Smooth muscle cell (in vitro differentiated cells): ENCODE results near the gene PRSS35. TPM values are rescaled to one million over a fixed set of nuclear protein-coding genes. Genes with fewer than 3 reads are reported as not detected.

ENCODE experiments used
- DNase-seq: peaks from one replicate; lab custom pipeline; 2025; ENCODE audit not compliant: unreplicated experiment; lab: John Stamatoyannopoulos, UW
- H2AFZ ChIP-seq: fragments of 200-600 bp; sonication (generic); 2 replicates; pipeline ENCODE4 v1.6.0; 2016; ENCODE audit warnings: antibody characterized with exemption, low read depth, mild to moderate bottlenecking
- H3F3A ChIP-seq: fragments of 200-600 bp; sonication (generic); 2 replicates; pipeline ENCODE4 v1.6.0; 2017; ENCODE audit warnings: antibody characterized with exemption, low read depth
- H3K27ac ChIP-seq: fragments of 200-600 bp; sonication (generic); 2 replicates; pipeline ENCODE4 v1.5.1; 2016; ENCODE audit warnings: low read depth, mild to moderate bottlenecking
- H3K27me3 ChIP-seq: fragments of 200-600 bp; sonication (generic); 2 replicates; pipeline ENCODE4 v1.6.1; 2016; ENCODE audit warnings: low read depth, mild to moderate bottlenecking
- H3K36me3 ChIP-seq: fragments of 200-600 bp; sonication (generic); 2 replicates; pipeline ENCODE4 v1.5.1; 2016; ENCODE audit warnings: low read depth
- H3K4me1 ChIP-seq: fragments of 200-600 bp; sonication (generic); 2 replicates; pipeline ENCODE4 v1.5.1; 2016; ENCODE audit warnings: low read depth
- H3K4me2 ChIP-seq: fragments of 200-600 bp; sonication (generic); 2 replicates; pipeline ENCODE4 v1.6.0; 2016; ENCODE audit warnings: mild to moderate bottlenecking
- H3K4me3 ChIP-seq: fragments of 200-600 bp; sonication (generic); 2 replicates; pipeline ENCODE4 v1.5.1; 2016; ENCODE audit warnings: mild to moderate bottlenecking
- H3K79me2 ChIP-seq: fragments of 200-600 bp; sonication (generic); 2 replicates; pipeline ENCODE4 v1.6.0; 2016; ENCODE audit warnings: low read depth, mild to moderate bottlenecking
- H3K9ac ChIP-seq: fragments of 200-600 bp; sonication (generic); 2 replicates; pipeline ENCODE4 v1.6.0; 2016; ENCODE audit warnings: low read depth
- H3K9me3 ChIP-seq: fragments of 200-600 bp; sonication (generic); replicated peaks from 2 replicates; pipeline ENCODE4 v1.5.1; 2016; ENCODE audit warnings: low read depth
- H4K20me1 ChIP-seq: fragments of 200-600 bp; sonication (generic); 2 replicates; pipeline ENCODE4 v1.6.0; 2016; ENCODE audit warnings: low read depth
- WGBS: methylation state at CpG from one replicate; pipeline ENCODE4 v1.1.7; 2016; ENCODE audit warnings: low lambda C conversion rate; 5-methylcytosine and 5-hydroxymethylcytosine counted together
- polyA plus RNA-seq: library from polyadenylated mRNA; unstranded; fragments of >200 nt; fragmentation: Nextera tagmentation; extraction: Ambion mirVana; gene quantifications from 2 replicates; pipeline ENCODE4 v1.2.1, GENCODE V29; 2016
- total RNA-seq: library from RNA; depleted of rRNA; stranded (reverse); fragments of >200 nt; gene quantifications from 2 replicates; pipeline ENCODE4 v1.2.3, GENCODE V29; 2014
- TF ChIP-seq, protein P1 (sequence below): fragments of 200-600 bp; sonication (generic); IDR thresholded peaks from 2 replicates; pipeline ENCODE4 v1.5.1; 2017; ENCODE audit warnings: borderline replicate concordance, mild to moderate bottlenecking, antibody characterized with exemption; ENCODE audit not compliant: insufficient read depth, poor library complexity, severe bottlenecking

PRSS35 gene
- total and polyA plus RNA-seq, 2 experiments from 2014 or later = 52.9 to 61.7 TPM

DNA sequence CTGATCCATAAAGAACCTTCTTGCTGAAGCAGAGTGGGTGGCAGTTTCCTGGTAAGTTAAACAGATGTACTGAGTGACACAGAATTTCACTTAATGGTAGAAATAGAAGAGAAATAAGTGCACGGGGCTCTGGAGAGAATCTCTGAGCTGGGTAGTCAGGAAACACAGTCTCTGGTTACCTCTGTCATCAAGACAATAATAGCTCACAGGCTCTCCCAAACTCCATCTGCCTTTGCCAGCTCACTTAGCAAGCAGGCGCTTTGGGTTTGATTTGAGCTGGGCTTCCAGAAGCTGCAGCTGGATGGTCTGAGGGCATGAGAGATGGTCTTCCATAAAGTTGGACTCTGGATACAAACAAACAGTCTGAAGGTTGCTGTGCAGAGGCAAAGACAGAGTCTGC lies 39.6 kb upstream of the PRSS35 start:
- H3K4me2 ChIP-seq = no peak overlapping the region
- no peaks in the 10 kb centered on the region for H3K4me1 ChIP-seq
- no peaks in the 10 kb centered on the region for H3K36me3 ChIP-seq
- no peak overlapping the region for H2AFZ ChIP-seq
- H3K27me3 ChIP-seq = no peaks in the 10 kb centered on the region
- no peak overlapping the region for H3K9ac ChIP-seq
- DNase-seq = no peak
- no peaks in the 10 kb centered on the region for H3K9me3 ChIP-seq
- no peaks in the 10 kb centered on the region for H3K79me2 ChIP-seq
- WGBS = 78% methylated on average over 2 of the region's 2 CpGs
- TF ChIP-seq, protein P1, sequence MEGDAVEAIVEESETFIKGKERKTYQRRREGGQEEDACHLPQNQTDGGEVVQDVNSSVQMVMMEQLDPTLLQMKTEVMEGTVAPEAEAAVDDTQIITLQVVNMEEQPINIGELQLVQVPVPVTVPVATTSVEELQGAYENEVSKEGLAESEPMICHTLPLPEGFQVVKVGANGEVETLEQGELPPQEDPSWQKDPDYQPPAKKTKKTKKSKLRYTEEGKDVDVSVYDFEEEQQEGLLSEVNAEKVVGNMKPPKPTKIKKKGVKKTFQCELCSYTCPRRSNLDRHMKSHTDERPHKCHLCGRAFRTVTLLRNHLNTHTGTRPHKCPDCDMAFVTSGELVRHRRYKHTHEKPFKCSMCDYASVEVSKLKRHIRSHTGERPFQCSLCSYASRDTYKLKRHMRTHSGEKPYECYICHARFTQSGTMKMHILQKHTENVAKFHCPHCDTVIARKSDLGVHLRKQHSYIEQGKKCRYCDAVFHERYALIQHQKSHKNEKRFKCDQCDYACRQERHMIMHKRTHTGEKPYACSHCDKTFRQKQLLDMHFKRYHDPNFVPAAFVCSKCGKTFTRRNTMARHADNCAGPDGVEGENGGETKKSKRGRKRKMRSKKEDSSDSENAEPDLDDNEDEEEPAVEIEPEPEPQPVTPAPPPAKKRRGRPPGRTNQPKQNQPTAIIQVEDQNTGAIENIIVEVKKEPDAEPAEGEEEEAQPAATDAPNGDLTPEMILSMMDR = no peak
- H3K4me3 ChIP-seq = no peak overlapping the region
- no peaks in the 10 kb centered on the region for H3F3A ChIP-seq
- no peak overlapping the region for H3K27ac ChIP-seq
- no peaks in the 10 kb centered on the region for H4K20me1 ChIP-seq

GRCh38 chr6:83474309-83474708 lies 38.0 kb upstream of the PRSS35 start:
- H3K4me1 ChIP-seq = no peaks in the 10 kb centered on the region
- 66% methylated on average over 4 of the region's 4 CpGs for WGBS
- H4K20me1 ChIP-seq = no peaks in the 10 kb centered on the region
- no peak overlapping the region for H3K27ac ChIP-seq
- H3K9ac ChIP-seq = no peak overlapping the region
- TF ChIP-seq, protein P1 = no peak
- no peak for DNase-seq
- H3K27me3 ChIP-seq = no peaks in the 10 kb centered on the region
- no peak overlapping the region for H3K4me2 ChIP-seq
- no peaks in the 10 kb centered on the region for H3F3A ChIP-seq
- no peaks in the 10 kb centered on the region for H3K9me3 ChIP-seq
- H3K79me2 ChIP-seq = no peaks in the 10 kb centered on the region
- H3K4me3 ChIP-seq = no peak overlapping the region
- H2AFZ ChIP-seq = no peak overlapping the region
- no peaks in the 10 kb centered on the region for H3K36me3 ChIP-seq

DNA sequence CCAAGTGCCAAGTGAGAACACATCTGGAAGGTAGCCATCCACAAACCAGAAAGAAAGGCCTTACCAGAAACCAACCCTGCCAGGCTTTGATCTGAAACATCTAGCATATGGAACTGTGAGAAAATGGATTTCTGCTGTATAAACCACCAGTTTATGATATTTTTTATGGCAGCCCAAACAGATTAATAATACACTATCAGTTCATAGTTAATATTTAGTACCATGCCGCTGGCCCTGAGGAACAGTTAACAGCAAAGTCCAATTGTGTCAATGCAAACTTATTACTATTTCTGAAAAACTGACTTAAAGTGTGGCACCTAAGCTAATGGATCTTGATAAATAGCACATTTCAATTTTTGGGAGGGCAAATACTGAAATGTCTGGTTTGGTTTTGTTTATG lies 35.4 kb upstream of the PRSS35 start:
- H3K36me3 ChIP-seq = no peaks in the 10 kb centered on the region

GRCh38 chr6:83479389-83479788 lies 32.9 kb upstream of the PRSS35 start:
- no peaks in the 10 kb centered on the region for H3K79me2 ChIP-seq
- H3K9ac ChIP-seq = no peak overlapping the region
- TF ChIP-seq, protein P1 = no peak
- no peak for DNase-seq
- no peaks in the 10 kb centered on the region for H4K20me1 ChIP-seq
- H3K4me3 ChIP-seq = no peak overlapping the region
- no peaks in the 10 kb centered on the region for H3K9me3 ChIP-seq
- H3K4me2 ChIP-seq = no peak overlapping the region
- H2AFZ ChIP-seq = no peak overlapping the region
- no peaks in the 10 kb centered on the region for H3F3A ChIP-seq
- no peaks in the 10 kb centered on the region for H3K27me3 ChIP-seq
- H3K4me1 ChIP-seq = no peaks in the 10 kb centered on the region
- H3K27ac ChIP-seq = no peak overlapping the region
- no peaks in the 10 kb centered on the region for H3K36me3 ChIP-seq
- 91% methylated on average over 1 of the region's 1 CpG for WGBS

More for the DNA sequence above, 35.4 kb upstream of the PRSS35 start:
- no peak overlapping the region for H2AFZ ChIP-seq
- 97% methylated on average over 1 of the region's 1 CpG for WGBS
- TF ChIP-seq, protein P1 = no peak
- H3K9me3 ChIP-seq = no peaks in the 10 kb centered on the region
- H3K27ac ChIP-seq = no peak overlapping the region
- no peaks in the 10 kb centered on the region for H3F3A ChIP-seq
- H3K27me3 ChIP-seq = no peaks in the 10 kb centered on the region
- DNase-seq = no peak
- H3K79me2 ChIP-seq = no peaks in the 10 kb centered on the region
- H3K4me2 ChIP-seq = no peak overlapping the region
- no peak overlapping the region for H3K9ac ChIP-seq
- H4K20me1 ChIP-seq = no peaks in the 10 kb centered on the region
- no peak overlapping the region for H3K4me3 ChIP-seq
- H3K4me1 ChIP-seq = no peaks in the 10 kb centered on the region
